ENCODE measurements around the gene PEX5L.

GRCh38 chr3:179885950-179886349 is 150.8 kb downstream of the PEX5L start:
- TF ChIP-seq CTCF (IDR thresholded peaks at IDR 0.05): no peak
- TF ChIP-seq EZH2 (IDR thresholded peaks at IDR 0.05; ENCODE audit: borderline replicate concordance, insufficient read depth, low read depth, low read length, poor library complexity, severe bottlenecking): no peak
